Measurements from ENCODE around the gene MMP15. TPM values are rescaled to one million over a fixed set of nuclear protein-coding genes. Genes with fewer than 3 reads are reported as not detected.

The MMP15 gene
- total RNA-seq, 4 donors from 2014 or later = 48.0 to 161 (median 92.3) TPM

DNA sequence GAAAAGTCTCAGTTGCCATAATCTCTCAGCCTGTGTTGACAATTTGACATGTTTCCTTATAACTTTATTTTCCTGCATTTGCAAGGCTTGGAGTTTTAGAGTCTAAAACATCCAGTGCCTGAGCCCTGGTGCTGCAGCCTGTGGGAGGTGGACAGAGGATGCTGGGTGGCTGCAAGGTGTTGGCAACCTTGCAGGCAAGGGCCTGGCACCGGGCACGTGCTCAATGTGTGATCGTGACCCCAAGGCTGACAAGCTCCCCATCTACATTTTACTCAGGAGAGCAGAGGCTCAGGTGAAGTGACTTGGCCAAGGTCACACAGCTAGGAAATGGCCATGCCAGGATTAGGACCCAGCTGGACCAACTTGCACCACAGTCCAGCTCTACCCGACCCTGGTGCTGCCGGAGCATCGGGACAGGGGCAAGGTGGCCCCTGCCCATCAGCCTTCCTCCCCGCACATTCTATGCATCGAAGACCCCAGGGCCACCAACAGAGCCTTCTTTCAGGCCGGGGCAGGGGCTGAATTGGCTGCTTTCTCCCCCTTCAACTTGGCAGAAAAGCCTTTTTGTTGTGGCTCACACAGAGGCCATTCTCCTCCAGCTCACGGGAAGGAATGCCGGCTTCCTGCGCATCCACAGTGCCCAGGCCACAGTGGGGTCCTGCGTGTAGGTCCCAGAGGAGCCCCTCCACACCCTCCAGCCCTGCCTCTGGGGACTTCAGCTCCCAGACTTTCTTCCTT is 23.1 kb downstream of the MMP15 start:
- Histone ChIP-seq H3K36me3 (no peaks in the 10 kb centered on the region), H3K4me1 (peaks cover 0 to 12% (median 2%) of the 10 kb centered on the region in 4 donors), H3K4me3 (no peak overlapping the region), H3K27ac (no peak overlapping the region), H3K27me3 (no peaks in the 10 kb centered on the region), H3K9me3 (no peaks in the 10 kb centered on the region)
- DNase-seq = no peak
- intact Hi-C loops (cut with DNase I; ENCODE audit: low total_unique reads) (no loop called here), in situ Hi-C loops (cut with MboI; ENCODE audit: low pct_ligation_motif_present in 1 of 4, low pct_unique_long_range_greater_than_20kb in 1 of 4, low sequenced_read_pairs in 3 of 4) (no loop called here)
- TF ChIP-seq, protein P1, sequence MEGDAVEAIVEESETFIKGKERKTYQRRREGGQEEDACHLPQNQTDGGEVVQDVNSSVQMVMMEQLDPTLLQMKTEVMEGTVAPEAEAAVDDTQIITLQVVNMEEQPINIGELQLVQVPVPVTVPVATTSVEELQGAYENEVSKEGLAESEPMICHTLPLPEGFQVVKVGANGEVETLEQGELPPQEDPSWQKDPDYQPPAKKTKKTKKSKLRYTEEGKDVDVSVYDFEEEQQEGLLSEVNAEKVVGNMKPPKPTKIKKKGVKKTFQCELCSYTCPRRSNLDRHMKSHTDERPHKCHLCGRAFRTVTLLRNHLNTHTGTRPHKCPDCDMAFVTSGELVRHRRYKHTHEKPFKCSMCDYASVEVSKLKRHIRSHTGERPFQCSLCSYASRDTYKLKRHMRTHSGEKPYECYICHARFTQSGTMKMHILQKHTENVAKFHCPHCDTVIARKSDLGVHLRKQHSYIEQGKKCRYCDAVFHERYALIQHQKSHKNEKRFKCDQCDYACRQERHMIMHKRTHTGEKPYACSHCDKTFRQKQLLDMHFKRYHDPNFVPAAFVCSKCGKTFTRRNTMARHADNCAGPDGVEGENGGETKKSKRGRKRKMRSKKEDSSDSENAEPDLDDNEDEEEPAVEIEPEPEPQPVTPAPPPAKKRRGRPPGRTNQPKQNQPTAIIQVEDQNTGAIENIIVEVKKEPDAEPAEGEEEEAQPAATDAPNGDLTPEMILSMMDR (IDR thresholded peaks at IDR 0.05) = no peak
- 87% methylated on average over 11 of the region's 13 CpGs; no CpG with 5 or more reads in 1 of the 2 donors for WGBS, 2 donors (ENCODE audit: low coverage in 1 of 2)

DNA sequence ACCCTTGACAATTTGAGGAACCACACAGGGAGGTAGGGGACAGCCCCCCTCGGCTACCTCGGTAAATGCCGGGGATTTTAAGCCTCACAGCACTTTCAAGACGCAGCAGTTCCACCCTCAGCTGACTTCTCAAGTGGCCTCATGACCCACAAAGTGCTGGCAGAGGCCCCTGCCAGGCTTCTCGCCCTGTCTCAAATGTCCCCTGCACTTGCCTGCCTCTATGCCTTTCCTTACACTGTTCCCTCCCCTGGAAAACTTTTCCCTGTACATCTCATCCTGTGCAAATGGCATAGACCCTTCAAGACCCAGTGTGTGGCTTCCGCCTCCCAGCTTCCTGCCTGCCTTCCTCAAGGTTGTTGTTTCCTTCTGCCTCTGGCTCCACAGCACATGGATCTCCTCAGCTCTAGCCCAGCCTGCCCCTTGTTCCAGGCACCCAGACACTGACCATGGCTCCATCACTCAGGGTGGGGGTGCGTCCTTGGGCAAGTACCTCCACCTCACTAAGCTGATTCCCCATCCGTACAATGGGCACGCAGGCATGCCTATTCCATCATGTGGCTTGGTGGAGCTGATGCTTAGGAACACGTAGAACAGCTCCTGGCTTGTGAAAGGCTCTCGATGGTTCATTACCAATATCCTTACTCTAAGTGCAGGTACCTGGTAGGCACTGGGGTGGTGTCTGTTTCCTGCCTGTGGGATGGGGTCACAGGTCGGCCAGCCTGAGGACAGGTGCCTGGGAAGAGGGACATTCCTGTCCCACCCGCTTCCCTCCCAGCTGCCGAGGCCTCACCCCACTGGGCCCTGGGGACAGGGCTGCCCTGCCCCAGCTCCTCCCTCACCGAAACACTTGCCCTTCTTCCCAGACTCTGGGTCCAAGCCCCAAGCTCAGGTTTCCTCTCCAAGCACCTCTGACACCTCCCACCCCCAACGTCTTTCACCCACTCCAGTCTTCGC is 24.0 kb downstream of the MMP15 start:
- Histone ChIP-seq H3K27ac (no peak overlapping the region), H3K36me3 (no peaks in the 10 kb centered on the region), H3K27me3 (no peaks in the 10 kb centered on the region), H3K9me3 (no peaks in the 10 kb centered on the region), H3K4me3 (no peak overlapping the region), H3K4me1 (peaks cover 0 to 12% (median 2%) of the 10 kb centered on the region in 4 donors)
- in situ Hi-C loops (cut with MboI; ENCODE audit: low pct_ligation_motif_present in 1 of 4, low pct_unique_long_range_greater_than_20kb in 1 of 4, low sequenced_read_pairs in 3 of 4) = no loop called here
- TF ChIP-seq POLR2A (IDR thresholded peaks at IDR 0.05) (no peak), POLR2AphosphoS5 (IDR thresholded peaks at IDR 0.05) (no peak), EP300 (IDR thresholded peaks at IDR 0.05; ENCODE audit: low read depth) (no peak)
- TF ChIP-seq, protein P1 (IDR thresholded peaks at IDR 0.05) = no peak
- intact Hi-C loops (cut with DNase I; ENCODE audit: low total_unique reads) = no loop called here
- no peak for DNase-seq
- 82 to 84% methylated on average over 2 to 17 of the region's 17 CpGs for WGBS, 2 donors (ENCODE audit: low coverage in 1 of 2)

- intact Hi-C loops (cut with DNase I; ENCODE audit: low total_unique reads) = no loop called here
- H3K27ac ChIP-seq = no peak overlapping the region
Measured at GRCh38 chr16:58051296-58051695, 25.7 kb downstream of the MMP15 start.

More at GRCh38 chr16:58051296-58051695, 25.7 kb downstream of the MMP15 start:
- in situ Hi-C loops (cut with MboI; ENCODE audit: low pct_ligation_motif_present in 1 of 4, low pct_unique_long_range_greater_than_20kb in 1 of 4, low sequenced_read_pairs in 3 of 4) = no loop called here
- no peak for DNase-seq
- Histone ChIP-seq H3K4me3 (no peak overlapping the region), H3K9me3 (no peaks in the 10 kb centered on the region), H3K4me1 (peaks cover 0 to 8% (median 2%) of the 10 kb centered on the region in 4 donors), H3K27me3 (no peaks in the 10 kb centered on the region), H3K36me3 (no peaks in the 10 kb centered on the region)
- 76 to 79% methylated on average over 2 of the region's 2 CpGs for WGBS, 2 donors (ENCODE audit: low coverage in 1 of 2)
- TF ChIP-seq POLR2A (IDR thresholded peaks at IDR 0.05) = no peak
- no peak for TF ChIP-seq POLR2AphosphoS5 (IDR thresholded peaks at IDR 0.05)
- no peak for TF ChIP-seq EP300 (IDR thresholded peaks at IDR 0.05; ENCODE audit: low read depth)
- TF ChIP-seq, protein P1 (IDR thresholded peaks at IDR 0.05) = no peak

Measured in transverse colon (tissue), 4 donors.